Myocyte (in vitro differentiated cells): ENCODE data around the gene PID1. TPM values are rescaled to one million over a fixed set of nuclear protein-coding genes. Genes with fewer than 3 reads are reported as not detected.

Source experiments
- DNase-seq: peaks from one replicate; pipeline ENCODE4 v3.0.0-alpha.2; 2012; ENCODE audit warnings: low read depth
- total RNA-seq: library from RNA; depleted of rRNA; stranded (reverse); fragments of >200 nt; gene quantifications from 2 replicates; pipeline ENCODE4 v1.2.3, GENCODE V29; 2014

PID1 gene
- total RNA-seq, 1 donor from 2014 or later, result 9.0 TPM

DNA sequence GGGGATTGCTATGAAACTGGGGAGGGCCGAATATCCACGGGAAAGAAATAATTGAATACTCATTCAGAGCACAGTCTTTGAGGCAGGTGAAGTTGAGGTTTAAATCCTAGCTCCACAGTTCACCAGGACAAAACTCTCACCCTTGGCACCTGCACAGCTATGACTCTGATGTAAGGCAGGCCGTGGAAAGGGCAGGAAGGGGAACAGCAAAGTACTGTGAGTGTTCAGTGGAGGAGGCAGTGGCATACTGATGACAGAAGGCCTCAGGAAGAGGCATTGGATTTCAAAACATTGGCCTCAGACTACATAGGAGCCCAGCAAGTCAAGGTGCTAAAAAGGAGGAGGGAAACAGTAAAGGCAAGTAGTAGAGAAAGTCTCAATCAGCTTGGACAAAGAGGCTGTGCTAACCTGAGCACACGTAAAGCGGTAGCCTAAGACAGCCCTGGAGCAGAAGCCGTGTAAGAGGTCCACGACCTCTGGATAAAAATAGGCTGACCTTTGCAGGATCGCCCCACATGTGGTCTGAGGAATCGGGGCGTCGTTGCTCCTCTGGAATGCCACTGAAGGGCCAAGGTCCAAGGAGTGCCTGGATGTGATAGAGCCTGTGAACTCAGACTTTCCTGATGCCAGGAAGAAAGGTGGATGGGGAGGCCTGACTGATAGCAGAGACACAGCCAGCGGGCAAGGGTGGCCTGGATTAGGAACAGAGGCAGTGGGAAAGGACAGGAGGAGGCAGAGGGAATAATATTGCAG is 243.6 kb downstream of the PID1 start:
- no peak for DNase-seq

DNA sequence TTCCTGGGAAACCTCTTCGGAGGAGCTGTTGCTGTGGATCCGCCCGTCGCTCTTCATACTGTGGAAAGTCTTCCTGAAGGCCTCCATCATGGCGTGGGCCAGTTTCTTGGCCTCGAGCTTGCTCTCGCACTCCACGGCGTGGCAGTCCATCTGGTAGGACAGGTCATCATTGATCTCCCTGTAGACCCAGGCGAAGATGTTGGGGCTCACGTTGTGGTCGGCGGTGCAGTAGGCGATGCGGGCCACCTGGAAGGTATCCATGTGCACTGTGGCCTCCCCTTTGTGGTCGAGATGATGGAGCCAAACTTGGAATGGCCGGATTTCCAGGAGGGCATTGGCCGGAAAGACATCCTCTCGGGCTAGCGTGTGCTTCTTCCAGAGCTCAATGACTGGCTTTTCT is 245.4 kb downstream of the PID1 start:
- no peak for DNase-seq

DNA sequence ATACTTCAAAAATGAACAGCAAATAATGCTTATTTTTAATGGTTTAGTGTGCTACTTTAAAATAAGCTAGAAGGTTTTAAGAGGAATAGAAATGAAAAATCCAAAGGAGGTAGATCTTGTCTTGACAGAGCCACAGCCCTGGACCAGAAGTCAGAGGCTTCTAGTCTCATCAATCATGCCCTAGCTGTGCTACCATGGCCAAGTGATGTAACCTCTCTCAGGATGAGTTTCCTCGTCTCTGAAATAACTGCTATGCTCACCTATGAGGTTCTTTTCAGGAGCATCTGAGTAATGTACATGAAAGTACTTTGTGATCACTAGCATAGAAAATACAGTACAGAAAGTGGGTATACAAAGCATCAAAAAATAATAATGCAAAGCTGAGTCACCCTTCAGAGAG is 248.4 kb downstream of the PID1 start:
- no peak for DNase-seq

DNA sequence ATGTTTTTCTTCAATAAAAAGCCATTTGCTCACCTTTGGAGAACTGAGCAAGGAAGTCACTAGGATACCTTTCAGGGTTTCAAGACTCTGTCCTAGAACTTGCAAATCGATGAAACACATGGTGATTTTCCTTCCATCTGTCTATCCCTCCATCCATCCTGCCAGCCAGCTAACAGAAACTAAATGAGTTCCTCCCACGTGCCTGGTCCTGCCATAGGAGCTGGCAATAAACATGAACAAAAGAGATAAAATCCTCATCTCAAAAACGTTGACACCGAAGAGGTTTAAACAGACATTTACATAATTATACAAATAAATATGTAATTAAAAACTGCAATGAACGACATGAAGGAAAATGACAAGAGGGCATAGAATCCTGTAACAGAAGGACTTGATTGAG is 249.0 kb downstream of the PID1 start:
- no peak for DNase-seq

DNA sequence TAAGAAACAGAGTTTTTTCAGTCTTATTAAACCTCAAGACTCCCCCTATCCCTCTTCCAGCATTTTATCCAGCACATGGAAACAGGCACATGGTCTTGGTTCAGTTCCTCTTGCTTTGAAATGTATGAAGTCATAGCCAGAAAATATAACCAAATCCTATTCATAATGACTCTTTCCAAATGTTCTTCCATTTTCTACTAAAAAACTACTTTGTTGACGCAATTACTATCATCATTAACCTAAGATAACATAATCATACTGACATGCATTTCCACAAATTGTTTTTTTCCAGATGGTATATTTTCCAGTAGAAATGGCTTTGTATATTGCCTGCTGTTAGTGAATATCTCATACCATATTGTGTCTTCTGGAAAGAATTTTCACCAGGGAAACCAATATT is 261.3 kb downstream of the PID1 start:
- no peak for DNase-seq

DNA sequence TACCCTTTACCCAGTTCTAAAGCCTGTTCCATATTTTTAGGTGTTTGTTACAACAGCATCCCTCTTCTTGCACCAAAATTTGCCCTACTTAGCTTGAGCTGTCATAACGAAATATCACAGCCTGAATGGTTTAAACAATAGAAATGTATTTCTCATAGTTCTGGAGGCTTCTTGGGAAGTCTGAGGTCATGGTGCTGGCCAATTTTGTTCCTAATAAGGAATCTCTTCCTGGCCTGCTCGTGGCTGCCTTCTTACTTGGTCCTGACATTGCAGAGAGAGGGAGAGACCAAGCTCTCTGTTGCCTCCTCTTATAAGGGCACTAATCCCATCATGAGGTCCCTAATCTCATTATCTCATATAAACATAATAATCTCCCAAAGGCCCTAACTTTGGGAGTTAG is 267.8 kb downstream of the PID1 start:
- DNase-seq, result no peak

DNA sequence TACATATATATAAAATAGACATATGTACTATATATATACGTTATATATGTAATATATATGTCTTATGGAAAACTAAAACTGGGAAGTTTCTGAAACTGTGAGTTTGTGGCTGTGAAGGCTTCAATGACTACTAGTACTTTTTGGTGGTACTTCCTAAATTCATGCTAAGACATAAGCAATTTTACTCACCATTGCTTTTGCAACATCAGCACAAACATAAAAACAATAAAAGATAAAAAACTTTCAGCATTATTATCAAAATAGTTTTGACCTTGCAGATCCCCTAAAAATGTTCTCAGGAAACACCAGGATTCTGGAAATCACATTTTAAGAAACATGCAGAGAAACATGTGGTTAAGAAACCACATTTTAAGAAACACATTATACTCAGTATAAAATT is 269.9 kb downstream of the PID1 start:
- no peak for DNase-seq

DNA sequence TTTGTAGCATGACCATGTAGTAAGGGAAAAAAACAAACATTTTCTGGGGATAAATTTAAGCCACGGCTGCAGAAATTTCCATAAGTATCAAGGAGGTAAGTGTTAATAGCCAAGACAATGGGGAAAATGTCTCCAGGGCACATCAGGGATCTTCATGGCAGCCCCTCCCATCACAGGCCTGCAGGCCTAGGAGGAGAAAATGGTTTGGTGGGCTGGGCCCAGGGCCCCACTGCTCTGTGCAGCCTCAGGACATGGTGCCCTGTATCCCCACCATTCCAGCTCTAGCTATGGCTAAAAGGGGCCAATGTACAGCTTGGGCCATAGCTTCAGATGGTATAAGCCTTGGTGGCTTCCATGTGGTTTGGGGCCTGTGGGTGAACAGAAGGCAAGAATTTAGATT is 271.8 kb downstream of the PID1 start:
- no peak for DNase-seq

DNA sequence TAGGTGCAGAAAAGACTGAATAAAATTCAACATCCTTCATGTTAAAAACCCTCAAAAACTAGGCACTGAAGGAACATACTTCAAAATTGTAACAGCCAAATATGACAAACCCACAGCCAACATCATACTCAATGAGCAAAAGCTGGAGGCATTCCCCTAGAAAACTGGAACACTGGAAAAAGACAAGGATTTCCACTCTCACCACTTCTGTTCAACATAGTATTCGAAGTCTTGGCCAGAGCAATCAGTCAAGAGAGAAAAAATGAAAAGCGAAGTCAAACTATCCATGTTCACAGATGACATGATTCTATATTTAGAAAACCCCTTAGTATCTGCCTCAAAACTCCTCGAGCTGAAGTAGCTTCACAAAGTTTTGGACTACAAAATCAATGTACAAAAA is 282.3 kb downstream of the PID1 start:
- no peak for DNase-seq

DNA sequence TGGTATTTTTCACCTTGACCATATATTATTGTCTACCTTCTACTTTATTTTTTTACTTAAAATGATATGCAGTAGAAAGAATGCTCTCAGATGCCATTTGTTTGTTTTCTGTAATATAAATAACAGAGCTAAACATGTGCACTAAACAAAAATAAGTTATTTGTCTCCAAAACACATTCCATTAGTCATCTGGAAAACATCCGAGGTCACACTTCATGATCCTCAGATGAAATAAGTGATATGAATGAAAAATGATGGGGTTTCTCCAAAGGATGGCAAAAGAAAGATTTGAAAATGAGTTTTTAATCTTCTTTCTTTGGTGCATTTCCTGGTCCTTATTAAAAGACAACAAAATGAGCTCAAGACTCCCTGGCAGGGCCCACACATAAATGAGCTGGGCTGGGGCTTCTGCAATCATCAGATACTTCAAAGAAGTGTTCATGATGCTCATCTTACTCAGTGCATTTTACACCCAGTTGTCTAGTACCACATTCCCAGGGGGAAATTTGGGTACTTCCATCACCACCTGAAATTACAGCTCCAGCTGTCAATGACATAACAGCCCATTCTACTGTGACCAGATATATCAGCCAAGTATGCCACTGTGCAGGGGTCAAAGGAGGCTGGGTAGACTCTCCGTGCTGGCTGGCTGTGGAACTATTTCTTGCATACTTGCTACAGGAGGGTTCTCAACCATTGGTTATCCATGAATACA is 283.5 kb downstream of the PID1 start:
- peak; percentile 81 for DNase-seq

DNA sequence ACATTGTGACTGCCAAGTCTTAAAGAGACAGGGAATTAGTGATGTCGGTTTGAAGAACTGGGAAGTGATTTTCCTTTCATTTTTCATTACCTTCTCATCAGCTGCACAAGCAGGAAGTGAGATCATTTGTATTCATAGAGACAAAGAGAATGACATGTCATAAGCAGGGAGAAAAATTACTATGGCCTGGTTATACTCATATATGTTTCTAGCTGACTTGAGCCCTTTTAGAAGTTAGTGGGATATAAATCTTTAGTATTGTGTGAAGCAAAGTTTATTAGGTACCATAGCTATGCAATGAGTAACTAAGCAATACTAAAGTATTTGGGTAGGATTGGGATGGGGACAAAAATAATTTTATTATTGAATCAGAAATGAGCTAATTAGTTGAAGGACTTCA is 284.1 kb downstream of the PID1 start:
- peak; percentile 10 for DNase-seq

DNA sequence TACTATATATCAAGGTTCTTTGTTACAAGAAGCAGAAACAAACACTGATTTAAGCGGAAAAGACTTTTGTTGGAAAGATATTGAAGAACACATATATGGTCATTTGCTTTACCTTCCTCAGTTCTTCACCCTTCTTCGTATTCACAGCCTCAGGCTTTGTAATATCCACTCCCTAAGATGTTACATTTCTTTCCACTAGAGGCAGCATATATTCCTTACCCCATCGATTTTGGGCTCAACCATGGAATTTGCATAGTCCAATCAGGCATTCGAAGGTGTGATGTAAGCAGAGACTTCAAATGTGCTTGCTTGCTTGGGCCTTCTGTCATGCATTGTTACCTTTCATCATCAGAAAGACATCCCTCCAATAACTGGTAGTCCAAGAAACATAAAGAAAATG is 287.4 kb downstream of the PID1 start:
- no peak for DNase-seq

DNA sequence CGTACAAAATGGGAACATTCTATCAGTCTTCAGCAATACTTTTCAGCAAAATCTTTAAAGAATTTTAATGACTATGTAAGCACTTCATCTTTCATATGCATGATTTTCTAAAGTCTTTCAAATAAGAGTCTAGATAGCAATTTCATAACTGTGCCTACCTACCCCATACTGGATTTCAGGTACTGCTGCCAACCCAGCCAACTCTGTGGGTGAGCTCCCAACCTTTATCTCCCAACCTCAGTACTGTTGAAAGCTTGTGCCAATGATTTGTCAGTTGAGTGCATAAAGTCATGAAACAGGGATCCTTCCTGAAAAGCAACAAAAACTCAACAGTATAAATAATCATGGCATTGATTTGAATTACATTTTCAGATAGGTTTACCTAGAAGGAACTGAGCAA is 296.9 kb downstream of the PID1 start:
- DNase-seq, result no peak
